ENCODE data around the gene DEDD2. TPM values are rescaled to one million over a fixed set of nuclear protein-coding genes. Genes with fewer than 3 reads are reported as not detected.

Gene DEDD2
- total RNA-seq, 2 donors from 2014 or later: 28.8 to 31.6 TPM

Other genes starting within 250 kb of the DEDD2 start
- gene ATP1A3, start 223.4 kb downstream of the DEDD2 start, total RNA-seq: 1 to 10 TPM; 4.3 to 6.2 TPM
- gene GRIK5, start 147.5 kb downstream of the DEDD2 start, total RNA-seq: 1 to 10 TPM; 1.1 to 3.8 TPM
- 10 to 100 TPM; 11.5 to 12.2 TPM for gene ZNF574, start 141.5 kb downstream of the DEDD2 start, total RNA-seq
- 10 to 100 TPM; 45.0 to 56.0 TPM for gene POU2F2, start 85.2 kb downstream of the DEDD2 start, total RNA-seq
- gene ZNF526, start 2.6 kb upstream of the DEDD2 start, total RNA-seq: 10 to 100 TPM; 11.4 to 11.9 TPM
- 10 to 100 TPM; 39.6 to 43.2 TPM for gene GSK3A, start 24.9 kb upstream of the DEDD2 start, total RNA-seq
- gene ERF, start 37.5 kb upstream of the DEDD2 start, total RNA-seq: 10 to 100 TPM; 65.7 to 75.6 TPM
- 10 to 100 TPM; 90.1 to 95.0 TPM for gene CIC, start 51.6 kb upstream of the DEDD2 start, total RNA-seq
- under 1 TPM; 0.29 to 0.86 TPM for gene PRR19, start 84.5 kb upstream of the DEDD2 start, total RNA-seq
- gene PAFAH1B3, start 84.9 kb upstream of the DEDD2 start, total RNA-seq: 10 to 100 TPM; 36.7 to 37.6 TPM
- gene TMEM145, start 95.6 kb upstream of the DEDD2 start, total RNA-seq: 1 to 10 TPM in 1 of 2 donors, under 1 TPM in 1; 0.67 to 1.6 TPM
- 10 to 100 TPM in 1 of 2 donors, 1 to 10 TPM in 1; 9.7 to 14.0 TPM for gene MEGF8, start 108.0 kb upstream of the DEDD2 start, total RNA-seq
- gene CNFN, start 172.6 kb upstream of the DEDD2 start, total RNA-seq: 1 to 10 TPM in 1 of 2 donors, under 1 TPM in 1; 0.53 to 2.1 TPM
- 10 to 100 TPM; 46.5 to 53.8 TPM for gene LIPE, start 209.7 kb upstream of the DEDD2 start, total RNA-seq
- not detected for gene CXCL17, start 225.3 kb upstream of the DEDD2 start, total RNA-seq